Measurements from ENCODE around the gene INHBC.

The INHBC gene

DNA sequence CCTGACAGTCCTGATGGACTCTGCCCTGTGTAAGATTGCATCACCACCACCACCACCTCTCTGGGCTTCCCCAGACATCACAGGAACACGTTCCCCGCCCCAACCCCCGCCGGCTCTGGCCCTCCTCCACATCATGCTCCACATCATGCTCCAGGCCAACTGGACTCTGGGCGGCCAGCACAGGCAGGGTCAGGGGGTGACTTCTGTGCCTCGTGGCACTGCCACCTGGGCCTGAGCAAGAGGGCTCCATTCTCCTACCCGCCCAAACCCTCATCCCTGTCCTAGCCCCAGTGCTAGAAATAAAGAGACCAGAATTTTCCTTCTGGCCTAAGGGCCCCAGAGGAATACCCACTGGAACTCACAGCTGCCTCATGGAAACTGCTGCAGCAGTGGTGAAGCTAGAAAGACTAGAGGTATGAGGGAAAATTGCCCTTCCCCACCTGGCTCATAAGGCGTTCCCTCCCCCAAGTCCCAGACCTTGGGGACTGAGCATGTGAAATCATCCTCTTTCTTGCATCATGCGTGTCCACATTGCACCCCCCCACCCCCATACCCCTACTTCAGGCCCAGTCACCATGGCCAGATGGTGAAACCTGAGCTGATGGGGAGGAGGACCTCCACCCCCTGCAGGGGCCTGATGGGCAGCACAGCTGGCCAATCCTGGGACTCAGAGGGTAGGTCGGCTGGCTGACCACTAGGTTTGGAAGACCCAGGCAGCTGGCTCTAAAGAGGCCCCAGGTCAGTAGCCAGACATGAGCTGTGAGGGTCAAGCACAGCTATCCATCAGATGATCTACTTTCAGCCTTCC, 20.2 kb downstream of the INHBC start, which contains the start of gene INHBE:
TSS of gene INHBE (plus strand) at position 742 of the 808 bp plus-strand sequence. CDS start 230 bp downstream, outside the sequence.
- DNase-seq, result no peak

DNA sequence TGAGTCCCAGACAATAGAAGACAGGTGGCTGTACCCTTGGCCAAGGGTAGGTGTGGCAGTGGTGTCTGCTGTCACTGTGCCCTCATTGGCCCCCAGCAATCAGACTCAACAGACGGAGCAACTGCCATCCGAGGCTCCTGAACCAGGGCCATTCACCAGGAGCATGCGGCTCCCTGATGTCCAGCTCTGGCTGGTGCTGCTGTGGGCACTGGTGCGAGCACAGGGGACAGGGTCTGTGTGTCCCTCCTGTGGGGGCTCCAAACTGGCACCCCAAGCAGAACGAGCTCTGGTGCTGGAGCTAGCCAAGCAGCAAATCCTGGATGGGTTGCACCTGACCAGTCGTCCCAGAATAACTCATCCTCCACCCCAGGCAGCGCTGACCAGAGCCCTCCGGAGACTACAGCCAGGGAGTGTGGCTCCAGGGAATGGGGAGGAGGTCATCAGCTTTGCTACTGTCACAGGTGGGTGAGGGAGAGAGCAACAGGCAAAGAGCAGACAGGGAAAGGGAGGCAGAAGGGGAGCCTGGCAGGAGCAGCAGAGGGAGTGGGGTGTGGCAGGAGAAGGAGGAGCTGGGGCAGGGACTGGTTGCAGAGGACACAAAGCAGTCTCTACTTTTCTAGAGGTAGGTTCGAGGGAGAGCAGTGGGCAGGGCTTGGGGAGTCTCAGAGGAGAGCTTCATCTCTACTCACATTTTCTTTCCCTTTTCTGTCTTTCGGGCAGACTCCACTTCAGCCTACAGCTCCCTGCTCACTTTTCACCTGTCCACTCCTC, 21.0 kb downstream of the INHBC start:
- no peak for DNase-seq

DNA sequence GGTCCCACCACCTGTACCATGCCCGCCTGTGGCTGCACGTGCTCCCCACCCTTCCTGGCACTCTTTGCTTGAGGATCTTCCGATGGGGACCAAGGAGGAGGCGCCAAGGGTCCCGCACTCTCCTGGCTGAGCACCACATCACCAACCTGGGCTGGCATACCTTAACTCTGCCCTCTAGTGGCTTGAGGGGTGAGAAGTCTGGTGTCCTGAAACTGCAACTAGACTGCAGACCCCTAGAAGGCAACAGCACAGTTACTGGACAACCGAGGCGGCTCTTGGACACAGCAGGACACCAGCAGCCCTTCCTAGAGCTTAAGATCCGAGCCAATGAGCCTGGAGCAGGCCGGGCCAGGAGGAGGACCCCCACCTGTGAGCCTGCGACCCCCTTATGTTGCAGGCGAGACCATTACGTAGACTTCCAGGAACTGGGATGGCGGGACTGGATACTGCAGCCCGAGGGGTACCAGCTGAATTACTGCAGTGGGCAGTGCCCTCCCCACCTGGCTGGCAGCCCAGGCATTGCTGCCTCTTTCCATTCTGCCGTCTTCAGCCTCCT, 21.6 kb downstream of the INHBC start:
- no peak for DNase-seq

DNA sequence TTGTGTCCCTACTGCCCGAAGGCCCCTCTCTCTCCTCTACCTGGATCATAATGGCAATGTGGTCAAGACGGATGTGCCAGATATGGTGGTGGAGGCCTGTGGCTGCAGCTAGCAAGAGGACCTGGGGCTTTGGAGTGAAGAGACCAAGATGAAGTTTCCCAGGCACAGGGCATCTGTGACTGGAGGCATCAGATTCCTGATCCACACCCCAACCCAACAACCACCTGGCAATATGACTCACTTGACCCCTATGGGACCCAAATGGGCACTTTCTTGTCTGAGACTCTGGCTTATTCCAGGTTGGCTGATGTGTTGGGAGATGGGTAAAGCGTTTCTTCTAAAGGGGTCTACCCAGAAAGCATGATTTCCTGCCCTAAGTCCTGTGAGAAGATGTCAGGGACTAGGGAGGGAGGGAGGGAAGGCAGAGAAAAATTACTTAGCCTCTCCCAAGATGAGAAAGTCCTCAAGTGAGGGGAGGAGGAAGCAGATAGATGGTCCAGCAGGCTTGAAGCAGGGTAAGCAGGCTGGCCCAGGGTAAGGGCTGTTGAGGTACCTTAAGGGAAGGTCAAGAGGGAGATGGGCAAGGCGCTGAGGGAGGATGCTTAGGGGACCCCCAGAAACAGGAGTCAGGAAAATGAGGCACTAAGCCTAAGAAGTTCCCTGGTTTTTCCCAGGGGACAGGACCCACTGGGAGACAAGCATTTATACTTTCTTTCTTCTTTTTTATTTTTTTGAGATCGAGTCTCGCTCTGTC, 22.3 kb downstream of the INHBC start:
- DNase-seq, result no peak

DNA sequence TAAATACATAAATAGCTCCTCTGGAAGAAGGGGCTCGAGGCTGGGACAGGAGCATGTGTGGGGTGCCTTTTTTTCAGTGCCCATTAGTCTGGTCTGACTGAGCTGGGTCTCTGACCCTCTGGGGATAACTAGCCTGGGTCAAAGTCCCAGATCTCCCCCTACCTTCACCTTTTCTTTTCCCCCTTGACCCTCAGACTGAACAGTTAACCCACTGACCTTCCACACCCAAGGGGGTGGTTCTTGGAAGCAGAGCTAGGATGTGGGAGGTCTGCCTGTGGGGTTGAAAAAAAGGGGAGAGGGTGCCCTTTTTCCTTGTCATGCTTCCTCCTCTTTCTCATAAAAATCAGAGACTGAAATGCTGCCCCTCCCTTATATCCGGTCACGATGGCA, 24.1 kb downstream of the INHBC start:
- no peak for DNase-seq

DNA sequence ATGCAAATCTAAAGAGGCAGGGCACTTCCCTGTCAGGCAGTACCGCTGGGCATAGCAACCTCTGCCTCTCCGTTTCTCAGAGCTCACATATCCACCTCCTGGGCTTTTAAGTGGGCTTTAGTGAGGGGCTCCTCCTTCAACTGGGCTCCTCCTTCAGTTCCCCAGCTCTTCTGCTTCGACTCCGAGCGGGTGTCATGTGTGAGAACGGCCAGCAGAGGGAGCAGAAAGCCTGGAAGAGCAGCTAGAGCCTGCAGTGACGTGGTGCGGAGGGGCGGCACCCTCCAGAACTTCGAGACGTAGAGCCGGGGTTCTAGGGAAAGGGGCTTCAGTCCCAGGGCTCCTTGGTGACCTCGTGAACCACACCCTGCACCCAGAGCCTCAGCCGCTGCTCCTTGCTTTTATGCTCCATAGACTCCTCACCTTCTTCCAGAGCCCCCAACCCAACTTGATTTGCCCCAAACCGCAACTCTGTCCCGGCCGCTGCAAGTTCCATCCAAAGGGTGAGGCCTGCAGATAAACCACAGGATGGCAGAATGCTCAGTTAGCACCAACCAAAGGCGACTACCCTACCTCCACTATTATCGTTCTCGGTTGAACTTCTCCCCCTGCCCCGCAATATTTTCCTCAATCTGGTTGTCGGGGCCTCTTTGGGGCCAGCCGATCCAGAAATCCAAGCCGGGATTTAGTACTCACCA, 24.6 kb downstream of the INHBC start:
- peak; percentile 92 for DNase-seq

DNA sequence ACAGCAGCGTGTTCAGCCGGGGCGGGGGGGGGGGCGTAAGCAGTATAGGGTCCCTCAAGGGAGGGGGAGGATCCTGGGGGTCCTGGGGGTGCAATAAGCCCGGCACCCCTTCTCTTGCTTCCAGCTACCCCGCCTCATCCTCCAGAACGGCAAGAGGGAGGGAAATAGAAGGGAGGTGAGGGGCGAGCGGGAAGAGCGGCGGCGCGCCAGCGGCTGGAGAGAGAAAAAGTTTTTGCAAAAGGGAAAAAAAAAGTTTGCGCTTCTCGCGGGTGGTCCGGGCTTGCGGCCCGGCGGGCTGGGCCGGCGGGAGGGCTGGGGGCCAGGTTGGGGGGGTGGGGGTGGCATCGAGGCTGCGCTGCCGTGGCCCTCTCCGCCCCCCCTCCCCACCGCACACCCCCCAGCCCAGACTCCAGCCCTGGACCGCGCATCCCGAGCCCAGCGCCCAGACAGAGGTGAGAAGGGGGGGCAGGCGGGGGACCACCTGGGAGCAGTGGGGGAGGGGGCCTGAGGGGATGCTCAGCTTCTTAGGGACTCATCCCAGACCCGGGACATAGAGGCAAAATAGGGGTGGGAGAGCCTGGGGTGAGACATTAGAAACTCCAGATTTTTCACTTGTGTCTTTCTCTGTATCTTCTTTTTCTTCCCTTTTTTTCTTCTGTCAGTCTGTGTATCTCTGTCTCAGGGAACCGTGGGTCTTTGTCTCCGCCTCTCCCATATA, 25.3 kb downstream of the INHBC start, which contains the start of gene GLI1:
TSS of gene GLI1 (plus strand) at position 36 of the 718 bp plus-strand sequence. CDS start 3,907 bp downstream, outside the sequence.
- no peak for DNase-seq

DNA sequence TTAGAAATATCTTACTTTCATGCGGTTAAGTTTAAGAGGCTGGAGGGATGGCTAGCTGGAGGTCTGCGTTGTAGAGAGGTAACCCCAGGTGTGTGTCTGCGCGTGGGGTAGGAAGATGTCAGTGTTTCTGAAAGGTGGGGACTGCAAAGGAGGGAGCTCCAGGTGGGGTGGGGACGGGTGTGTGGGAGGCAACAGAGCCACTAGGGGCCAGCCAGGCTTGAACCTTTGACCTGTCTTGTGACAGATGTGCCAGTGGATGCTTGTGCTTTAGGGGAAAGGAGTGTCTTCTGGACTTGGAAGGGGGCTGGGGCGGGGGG, 25.8 kb downstream of the INHBC start:
- DNase-seq, result no peak

DNA sequence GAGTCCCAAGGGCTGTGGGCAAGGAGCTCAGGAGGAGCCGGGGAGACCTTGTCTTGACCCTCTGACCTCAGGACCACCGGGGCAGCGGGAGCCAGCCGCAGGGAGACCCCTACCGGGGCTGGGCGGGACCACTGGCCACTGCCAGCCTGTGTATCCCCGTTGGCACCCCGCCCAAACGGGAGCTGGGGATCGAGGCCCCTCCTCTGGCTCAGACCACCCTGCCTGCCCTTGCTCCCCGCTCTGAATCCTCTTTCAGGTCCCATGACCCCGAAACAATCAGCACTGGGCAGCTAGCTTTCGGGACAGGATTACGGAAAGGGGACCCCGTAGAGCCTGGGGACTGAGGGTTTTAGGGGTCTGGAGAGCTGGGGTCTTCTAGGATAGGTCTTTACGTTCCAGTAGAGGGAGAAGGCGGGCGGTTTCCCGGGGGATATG, 26.3 kb downstream of the INHBC start:
- no peak for DNase-seq

DNA sequence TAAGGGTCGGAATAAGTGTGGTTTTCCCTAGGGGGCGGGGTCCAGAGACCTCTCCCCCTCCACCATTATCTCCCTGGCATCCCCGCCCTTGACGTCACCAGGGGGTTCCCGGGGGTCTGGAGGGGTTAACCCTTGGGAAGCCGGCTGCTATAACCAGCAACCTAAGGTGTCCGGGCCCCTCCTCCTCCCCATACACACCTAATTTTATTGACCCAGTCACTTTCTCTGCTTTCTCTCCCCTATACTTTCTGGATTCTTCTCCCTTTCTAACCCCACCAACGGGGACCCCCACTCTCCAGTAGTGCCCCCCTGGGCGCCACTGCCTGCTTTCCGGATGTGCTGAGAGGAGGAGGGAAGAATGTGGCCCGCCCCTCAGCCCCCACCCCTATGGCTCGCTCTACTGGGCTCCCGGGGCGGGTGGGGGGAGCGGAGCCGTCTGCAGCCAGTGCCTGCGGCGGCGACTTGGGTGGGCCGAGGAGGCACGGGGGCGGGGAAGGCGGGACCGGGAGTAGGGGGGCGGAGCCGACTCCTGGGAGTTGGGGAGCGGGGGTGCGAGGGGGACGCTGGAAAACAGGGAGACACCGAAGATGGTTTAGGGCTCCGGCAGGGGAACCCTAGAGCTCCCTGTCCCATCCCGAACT, 26.8 kb downstream of the INHBC start:
- DNase-seq, result no peak

DNA sequence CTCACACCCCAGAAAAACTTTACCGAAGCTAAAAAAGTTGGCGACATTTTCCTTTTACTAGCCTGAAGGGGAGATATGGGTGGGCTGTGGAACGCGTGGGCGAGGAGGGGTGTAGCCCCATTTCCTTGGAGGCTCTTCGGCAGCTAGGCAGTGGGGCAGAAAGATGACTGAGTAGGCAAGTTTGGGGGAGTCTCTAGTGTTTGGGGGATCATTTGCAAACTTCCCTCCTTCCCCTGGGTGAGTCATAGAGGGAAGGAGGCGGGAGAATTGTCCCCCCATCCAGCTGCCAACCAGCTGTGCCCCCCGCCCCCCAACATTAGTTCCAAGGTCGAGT, 27.3 kb downstream of the INHBC start:
- DNase-seq, result no peak

DNA sequence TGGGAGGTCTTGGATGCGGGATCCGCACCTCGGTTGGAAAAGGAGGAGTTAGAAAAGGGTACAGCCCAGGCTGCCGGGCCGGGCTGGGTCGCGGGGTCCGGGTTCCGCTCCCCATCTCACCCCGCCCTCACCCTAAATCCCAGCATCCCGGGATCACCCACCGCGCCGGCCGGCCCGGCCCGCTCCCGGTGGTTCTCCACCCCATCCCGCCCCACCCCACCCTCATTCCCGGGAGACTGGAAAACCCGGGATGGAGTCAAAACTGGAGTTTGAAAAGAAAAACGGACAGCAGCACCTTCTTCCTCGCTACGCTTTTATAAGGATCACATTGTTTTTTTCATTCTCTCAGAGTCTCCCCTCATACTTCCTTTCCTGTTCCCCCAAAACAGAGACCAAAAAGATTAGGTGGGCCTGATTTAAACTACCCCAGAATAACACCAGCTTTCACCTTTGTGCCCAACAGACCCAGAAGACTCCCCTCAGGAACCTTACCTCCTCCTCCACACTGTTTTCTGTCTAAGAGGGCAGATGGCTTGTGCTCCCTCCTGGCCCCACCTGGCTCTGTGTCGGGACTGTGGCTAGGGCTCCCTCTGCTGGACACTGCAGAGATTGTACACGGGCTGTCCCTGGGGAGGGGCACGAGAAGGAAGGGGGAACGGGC, 27.8 kb downstream of the INHBC start:
- DNase-seq, result peak; percentile 84

DNA sequence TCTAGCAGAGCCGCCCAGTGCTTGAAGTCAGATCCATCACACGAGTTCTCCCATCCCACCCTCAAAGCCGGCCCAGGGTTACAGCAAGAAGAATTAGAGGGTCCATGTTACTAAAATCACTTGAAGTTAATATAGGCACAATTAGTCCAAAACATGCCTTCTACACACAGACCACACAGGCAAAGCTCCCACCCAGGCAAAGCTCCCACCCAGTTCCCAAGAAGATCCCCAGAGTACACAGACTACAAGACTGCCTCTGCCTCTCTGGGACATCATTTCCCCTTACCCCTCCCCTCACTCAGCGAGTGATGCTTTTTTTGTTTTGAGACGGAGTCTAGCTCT, 28.3 kb downstream of the INHBC start:
- DNase-seq, result no peak

DNA sequence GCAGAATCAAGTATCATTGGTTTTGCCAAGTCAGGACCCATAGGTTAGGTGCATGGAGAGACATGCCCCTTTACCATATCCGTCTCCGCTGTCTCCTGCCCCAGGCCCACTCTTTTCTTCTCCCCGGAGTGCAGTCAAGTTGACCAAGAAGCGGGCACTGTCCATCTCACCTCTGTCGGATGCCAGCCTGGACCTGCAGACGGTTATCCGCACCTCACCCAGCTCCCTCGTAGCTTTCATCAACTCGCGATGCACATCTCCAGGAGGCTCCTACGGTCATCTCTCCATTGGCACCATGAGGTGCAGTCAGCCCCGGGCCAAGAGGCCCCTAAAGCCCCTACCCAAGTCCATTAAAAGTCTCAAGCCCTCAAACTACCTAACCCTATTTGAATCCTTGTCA, 30.0 kb downstream of the INHBC start:
- DNase-seq, result no peak

DNA sequence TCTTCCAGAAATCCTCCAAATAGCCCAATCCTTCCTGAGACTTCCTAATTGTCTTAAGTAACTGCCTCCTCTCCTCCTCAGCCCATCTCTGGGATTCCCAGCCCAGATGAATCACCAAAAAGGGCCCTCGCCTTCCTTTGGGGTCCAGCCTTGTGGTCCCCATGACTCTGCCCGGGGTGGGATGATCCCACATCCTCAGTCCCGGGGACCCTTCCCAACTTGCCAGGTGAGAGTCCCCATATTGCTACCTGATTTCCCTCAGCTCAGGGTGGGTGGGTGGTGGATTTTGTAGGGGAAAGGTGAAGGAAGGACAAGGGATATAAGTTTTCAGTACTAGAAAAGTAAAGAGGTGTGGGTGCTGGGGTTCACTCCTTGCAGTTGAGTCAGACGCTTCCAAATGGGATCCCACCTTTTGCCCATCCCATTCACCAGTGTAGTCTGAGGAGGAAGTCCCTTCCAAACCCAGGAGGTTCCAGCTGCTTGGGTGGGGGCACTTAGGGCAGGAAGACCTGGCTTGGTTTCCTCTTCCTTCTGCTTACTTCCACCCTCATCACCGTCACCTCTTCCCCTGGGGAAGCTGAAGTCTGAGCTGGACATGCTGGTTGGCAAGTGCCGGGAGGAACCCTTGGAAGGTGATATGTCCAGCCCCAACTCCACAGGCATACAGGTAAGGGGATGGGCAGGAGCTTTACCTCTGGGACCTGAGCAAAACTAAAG, 30.6 kb downstream of the INHBC start:
- DNase-seq, result no peak

DNA sequence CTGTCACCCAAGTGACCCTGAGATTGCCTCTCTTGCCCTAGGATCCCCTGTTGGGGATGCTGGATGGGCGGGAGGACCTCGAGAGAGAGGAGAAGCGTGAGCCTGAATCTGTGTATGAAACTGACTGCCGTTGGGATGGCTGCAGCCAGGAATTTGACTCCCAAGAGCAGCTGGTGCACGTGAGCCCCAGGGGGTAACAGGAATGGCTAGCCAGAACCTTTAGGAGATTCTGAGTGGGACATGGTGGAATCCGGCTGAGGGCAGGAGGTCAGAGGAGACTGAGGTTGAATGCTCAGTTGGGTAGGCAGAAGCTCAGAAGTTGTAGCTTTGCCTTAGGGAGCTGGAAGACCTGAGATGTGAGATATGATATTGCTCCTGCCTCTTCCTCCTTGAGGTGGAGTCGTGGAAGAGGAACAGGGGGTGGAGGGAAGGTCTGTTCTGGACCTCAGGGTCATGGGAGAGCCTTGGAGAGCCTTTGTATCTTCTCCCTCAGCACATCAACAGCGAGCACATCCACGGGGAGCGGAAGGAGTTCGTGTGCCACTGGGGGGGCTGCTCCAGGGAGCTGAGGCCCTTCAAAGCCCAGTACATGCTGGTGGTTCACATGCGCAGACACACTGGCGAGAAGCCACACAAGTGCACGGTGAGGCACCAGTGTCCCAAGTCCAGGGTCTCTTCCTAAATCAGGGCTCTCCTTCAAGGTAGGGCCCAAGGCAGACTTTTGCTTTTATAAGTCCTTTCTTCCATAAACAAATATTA, 31.3 kb downstream of the INHBC start:
- no peak for DNase-seq

DNA sequence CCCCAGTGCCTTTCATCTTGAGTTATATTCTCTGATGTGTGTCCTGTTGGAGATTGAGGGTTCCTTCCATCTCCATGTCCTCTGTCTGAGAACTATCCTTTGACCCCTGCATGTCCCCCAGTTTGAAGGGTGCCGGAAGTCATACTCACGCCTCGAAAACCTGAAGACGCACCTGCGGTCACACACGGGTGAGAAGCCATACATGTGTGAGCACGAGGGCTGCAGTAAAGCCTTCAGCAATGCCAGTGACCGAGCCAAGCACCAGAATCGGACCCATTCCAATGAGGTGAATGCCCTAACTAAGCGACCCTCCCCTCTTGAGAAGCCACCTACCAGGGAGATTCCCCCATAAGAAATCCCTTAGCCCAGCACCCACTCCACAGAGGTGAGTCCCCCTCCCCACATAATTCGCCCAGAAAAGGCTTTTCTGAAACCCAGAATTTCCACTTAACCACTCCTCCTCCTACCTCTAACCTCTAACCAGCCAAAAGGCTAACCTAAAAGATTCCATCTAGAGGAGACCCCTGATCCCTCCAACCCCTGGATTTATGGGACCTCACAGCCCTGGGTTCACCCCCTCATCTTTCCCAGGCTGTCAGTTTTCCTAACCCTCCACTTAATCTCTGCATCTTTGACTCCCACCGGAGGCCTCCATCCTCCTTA, 32.8 kb downstream of the INHBC start:
- DNase-seq, result no peak

DNA sequence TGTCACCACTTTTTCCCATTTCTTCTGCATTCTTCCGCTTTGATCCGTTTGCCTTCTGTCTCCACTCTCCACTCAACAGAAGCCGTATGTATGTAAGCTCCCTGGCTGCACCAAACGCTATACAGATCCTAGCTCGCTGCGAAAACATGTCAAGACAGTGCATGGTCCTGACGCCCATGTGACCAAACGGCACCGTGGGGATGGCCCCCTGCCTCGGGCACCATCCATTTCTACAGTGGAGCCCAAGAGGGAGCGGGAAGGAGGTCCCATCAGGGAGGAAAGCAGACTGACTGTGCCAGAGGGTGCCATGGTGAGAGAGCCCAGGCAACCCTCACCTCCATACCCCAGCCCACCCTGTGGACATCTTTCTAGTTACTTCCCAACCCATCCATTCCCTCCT, 33.3 kb downstream of the INHBC start:
- DNase-seq, result no peak
